ENCODE results near the gene GANAB.
A peak's percentile ranks its signal among the peaks of the same experiment; 100 is the strongest.
"Not testable (repeated sequence)": the region's sequence is repeated elsewhere in the genome, so short reads cannot be mapped to it uniquely, and the experiment has no call there.

The GANAB gene

GRCh38 chr11:62666259-62666926, 20.0 kb upstream of the GANAB start:
- peak; percentile 21 for DNase-seq

GRCh38 chr11:62665599-62666258, 19.3 kb upstream of the GANAB start:
- DNase-seq, result peak; percentile 70

- peak; percentile 94 for DNase-seq
Measured at GRCh38 chr11:62665075-62665598, 18.7 kb upstream of the GANAB start, which contains the start of the genes C11orf98 and CSKMT. Gene C11orf98 (minus strand): TSS chr11:62665210. CDS start chr11:62665169, 41 bp downstream. Gene CSKMT (plus strand): TSS chr11:62665312. CDS start chr11:62665880, 568 bp downstream.

- peak; percentile 53 for DNase-seq
Measured at GRCh38 chr11:62664405-62665074, 18.1 kb upstream of the GANAB start.

GRCh38 chr11:62656796-62657429, 10.5 kb upstream of the GANAB start:
- no peak for DNase-seq

- no peak for DNase-seq
Measured at GRCh38 chr11:62654297-62654696, 7.9 kb upstream of the GANAB start.

- no peak for DNase-seq
Measured at GRCh38 chr11:62652161-62653006, 6.0 kb upstream of the GANAB start.

- DNase-seq, result not testable (repeated sequence)
Measured at GRCh38 chr11:62650283-62650682, 3.9 kb upstream of the GANAB start.

- DNase-seq, result no peak
Measured at GRCh38 chr11:62649486-62649885, 3.1 kb upstream of the GANAB start.

- no peak for DNase-seq
Measured at GRCh38 chr11:62648967-62649364, 2.6 kb upstream of the GANAB start.

- no peak for DNase-seq
Measured at GRCh38 chr11:62648185-62648966, 2.0 kb upstream of the GANAB start.

- no peak for DNase-seq
Measured at GRCh38 chr11:62647609-62648005, 1.2 kb upstream of the GANAB start.

GRCh38 chr11:62646825-62647608, 604 bp upstream of the GANAB start:
- no peak for DNase-seq

GRCh38 chr11:62645671-62645945, 805 bp downstream of the GANAB start:
- no peak for DNase-seq

GRCh38 chr11:62644220-62644619, 2.2 kb downstream of the GANAB start:
- no peak for DNase-seq

- no peak for DNase-seq
Measured at GRCh38 chr11:62632492-62632891, 13.9 kb downstream of the GANAB start.

GRCh38 chr11:62627713-62628112, 18.7 kb downstream of the GANAB start:
- DNase-seq, result no peak

GRCh38 chr11:62622476-62623089, 23.8 kb downstream of the GANAB start:
- DNase-seq, result no peak

- DNase-seq, result peak; percentile 94
Measured at GRCh38 chr11:62621567-62622470, 24.6 kb downstream of the GANAB start, which contains the start of gene B3GAT3. Gene B3GAT3 (minus strand): TSS chr11:62621986. CDS start chr11:62621947, 39 bp downstream.

Data from stimulated activated CD4-positive, alpha-beta T cell treated with anti-CD3 and anti-CD28 coated beads, Interleukin-4, amount 100 ng/mL, for 1 hour (primary cell).